OCI-LY7 (cell line): Measurements from ENCODE around the gene TRIB2. TPM values are rescaled to one million over a fixed set of nuclear protein-coding genes. Genes with fewer than 3 reads are reported as not detected.

Source experiments
- BruUV-seq: library from RNA; stranded (reverse); fragments of 400-500 nt; replicated peaks from 2 replicates; lab custom pipeline; 2021; lab: Mats Ljungman, UMichigan
- CTCF ChIA-PET: fragments of 300-600 bp; sonication (Branson Sonifier 250); formaldehyde crosslinking; loops from one replicate; lab custom pipeline; 2022; ENCODE audit warnings: antibody characterized with exemption; ENCODE audit not compliant: unreplicated experiment; lab: Charles Lee
- POLR2A ChIA-PET: fragments of 300-600 bp; sonication (Branson Sonifier 250); formaldehyde crosslinking; loops from one replicate; lab custom pipeline; 2022; ENCODE audit warnings: antibody characterized with exemption; lab: Charles Lee
- DNase-seq: peaks from one replicate; pipeline ENCODE4 v3.0.0-alpha.2; 2015; ENCODE audit warnings: low spot score
- H2AFZ ChIP-seq: fragments of 200-600 bp; sonication (generic), shearing (Covaris generic); 2 replicates; pipeline ENCODE4 v1.6.1; 2014; ENCODE audit warnings: mild to moderate bottlenecking, antibody characterized with exemption, low read length, moderate library complexity
- H3K27ac ChIP-seq: fragments of 200-600 bp; sonication (generic); 2 replicates; pipeline ENCODE4 v1.5.1; 2014; ENCODE audit warnings: mixed run types, low read depth, mild to moderate bottlenecking, moderate library complexity, low read length, inconsistent platforms; ENCODE audit not compliant: poor library complexity, severe bottlenecking
- H3K36me3 ChIP-seq: fragments of 200-600 bp; sonication (generic); 2 replicates; pipeline ENCODE4 v1.6.1; 2014; ENCODE audit warnings: mild to moderate bottlenecking, antibody characterized with exemption, low read length, moderate library complexity, mixed read lengths; ENCODE audit not compliant: insufficient read depth
- H3K4me1 ChIP-seq: fragments of 200-600 bp; sonication (generic); 2 replicates; pipeline ENCODE4 v1.5.1; 2014; ENCODE audit warnings: mild to moderate bottlenecking, low read length; ENCODE audit not compliant: insufficient read depth, poor library complexity, severe bottlenecking
- H3K4me2 ChIP-seq: fragments of 200-600 bp; sonication (generic); 2 replicates; pipeline ENCODE4 v1.6.1; 2014; ENCODE audit warnings: mild to moderate bottlenecking, low read length
- H3K4me3 ChIP-seq: fragments of 200-600 bp; sonication (generic); 2 replicates; pipeline ENCODE4 v1.5.1; 2014; ENCODE audit warnings: mild to moderate bottlenecking, low read depth, low read length; ENCODE audit not compliant: poor library complexity, severe bottlenecking
- H3K79me2 ChIP-seq: fragments of 200-600 bp; sonication (generic); 2 replicates; pipeline ENCODE4 v1.6.1; 2016; ENCODE audit warnings: low read depth, mild to moderate bottlenecking, low read length, moderate library complexity, mixed read lengths; ENCODE audit not compliant: insufficient read depth
- H3K9me2 ChIP-seq: fragments of 200-600 bp; sonication (generic); 2 replicates; pipeline ENCODE4 v1.6.1; 2016; ENCODE audit warnings: mild to moderate bottlenecking, low read length, mixed read lengths; ENCODE audit not compliant: insufficient read depth
- H3K9me3 ChIP-seq: fragments of 200-600 bp; sonication (generic); 2 replicates; pipeline ENCODE4 v1.6.1; 2014; ENCODE audit warnings: mild to moderate bottlenecking, mixed run types, low read length, mixed read lengths
- H4K20me1 ChIP-seq: fragments of 200-600 bp; sonication (generic); 2 replicates; pipeline ENCODE4 v1.6.1; 2014; ENCODE audit warnings: mild to moderate bottlenecking, antibody characterized with exemption, low read length, moderate library complexity, mixed read lengths; ENCODE audit not compliant: insufficient read depth
- CTCF ChIP-seq: fragments of 200-600 bp; sonication (generic); conservative IDR thresholded peaks from 2 replicates; pipeline ENCODE4 v1.5.1; 2014; ENCODE audit warnings: mild to moderate bottlenecking, antibody characterized with exemption, low read length, moderate library complexity, mixed read lengths
- EZH2phosphoT487 ChIP-seq: fragments of 200-600 bp; sonication (generic); IDR thresholded peaks from 2 replicates; pipeline ENCODE4 v1.6.1; 2018; ENCODE audit warnings: low read depth, borderline replicate concordance, mild to moderate bottlenecking, mixed run types, antibody characterized with exemption, low read length, moderate library complexity, mixed read lengths
- intact Hi-C: fragments of 100-400 bp; cut with micrococcal nuclease; formaldehyde crosslinking; loops from one replicate; pipeline ENCODE4 v1.10.0; 2022; ENCODE audit not compliant: unreplicated experiment
- total RNA-seq, 2 experiments: library from RNA; depleted of rRNA in 1 of 2; stranded (reverse); fragments of >200 nt in 1 of 2; shearing (Covaris generic) in 1 of 2; gene quantifications; 2 replicates each; pipeline ENCODE4 v1.2.3, GENCODE V29; 2014 to 2022

Gene TRIB2
- total RNA-seq, 2 experiments from 2014 or later, result 18.8 to 26.0 TPM

- no peak overlapping the region for H3K4me2 ChIP-seq
- H3K4me3 ChIP-seq, result no peak overlapping the region
- POLR2A ChIA-PET, result interaction anchor here (1.5 to 1.9 kb wide), 3 partner anchors 8 to 277 kb away, joined by 3 to 7 read pairs (median 3); no protein-coding TSS in a partner anchor
- no peaks in the 10 kb centered on the region for H3K79me2 ChIP-seq
- H2AFZ ChIP-seq, result no peak overlapping the region
- H3K9me3 ChIP-seq, result no peaks in the 10 kb centered on the region
- H3K36me3 ChIP-seq, result no peaks in the 10 kb centered on the region
- H3K9me2 ChIP-seq, result no peaks in the 10 kb centered on the region
- no peaks in the 10 kb centered on the region for H4K20me1 ChIP-seq
- H3K27ac ChIP-seq, result no peak overlapping the region
- BruUV-seq, result no TSS peak
- intact Hi-C loops, result no loop called here
- H3K4me1 ChIP-seq, result no peaks in the 10 kb centered on the region
- TF ChIP-seq EZH2phosphoT487 (no peak), CTCF (no peak)
- CTCF ChIA-PET, result no interaction called here
- no peak for DNase-seq
These were observed 38.6 kb downstream of the TRIB2 start for GRCh38 chr2:12755384-12755783.

- Histone ChIP-seq H3K4me2 (no peak overlapping the region), H3K4me3 (no peak overlapping the region), H3K9me2 (no peaks in the 10 kb centered on the region), H3K79me2 (no peaks in the 10 kb centered on the region), H3K9me3 (no peaks in the 10 kb centered on the region), H2AFZ (no peak overlapping the region), H3K36me3 (no peaks in the 10 kb centered on the region), H3K4me1 (no peaks in the 10 kb centered on the region), H3K27ac (no peak overlapping the region), H4K20me1 (no peaks in the 10 kb centered on the region)
- no peak for DNase-seq
- BruUV-seq, result no TSS peak
- POLR2A ChIA-PET, result interaction anchor here (1.1 kb wide), 1 partner anchor 18 kb away, joined by 3 read pairs; no protein-coding TSS in a partner anchor
- CTCF ChIA-PET, result no interaction called here
- TF ChIP-seq EZH2phosphoT487 (no peak), CTCF (no peak)
- intact Hi-C loops, result no loop called here
These were observed 42.5 kb downstream of the TRIB2 start for GRCh38 chr2:12759248-12759647.

- no TSS peak for BruUV-seq
- H2AFZ ChIP-seq, result no peak overlapping the region
- ChIA-PET POLR2A (no interaction called here), CTCF (no interaction called here)
- H3K9me2 ChIP-seq, result no peaks in the 10 kb centered on the region
- no peak for TF ChIP-seq EZH2phosphoT487
- no peak for TF ChIP-seq CTCF
- H3K79me2 ChIP-seq, result no peaks in the 10 kb centered on the region
- H3K4me3 ChIP-seq, result no peak overlapping the region
- H3K4me1 ChIP-seq, result no peaks in the 10 kb centered on the region
- no peaks in the 10 kb centered on the region for H4K20me1 ChIP-seq
- H3K36me3 ChIP-seq, result no peaks in the 10 kb centered on the region
- H3K9me3 ChIP-seq, result no peaks in the 10 kb centered on the region
- H3K4me2 ChIP-seq, result no peak overlapping the region
- no peak overlapping the region for H3K27ac ChIP-seq
- intact Hi-C loops, result no loop called here
- DNase-seq, result no peak
These were observed 44.4 kb downstream of the TRIB2 start for GRCh38 chr2:12761104-12761503.
